ENCODE results near the gene KCNQ1. TPM values are rescaled to one million over a fixed set of nuclear protein-coding genes. Genes with fewer than 3 reads are reported as not detected.

Gene KCNQ1
- total RNA-seq, 3 donors from 2014 or later = 3.6 to 6.2 (median 5.1) TPM

- no peak for DNase-seq (ENCODE audit: low spot score in 2 of 2)
Observed at GRCh38 chr11:2549080-2549479, 104.3 kb downstream of the KCNQ1 start.

GRCh38 chr11:2549491-2549875, 104.7 kb downstream of the KCNQ1 start:
- Histone ChIP-seq H3K9me3 (no peaks in the 10 kb centered on the region), H3K4me1 (no peaks in the 10 kb centered on the region), H3K36me3 (no peaks in the 10 kb centered on the region), H3K4me3 (no peak overlapping the region), H3K27me3 (no peaks in the 10 kb centered on the region), H3K27ac (no peak overlapping the region)
- intact Hi-C loops (cut with DNase I; ENCODE audit: low total_unique reads) = no loop called here
- no peak for DNase-seq (ENCODE audit: low spot score in 2 of 2)
- no peak for TF ChIP-seq CTCF (IDR thresholded peaks at IDR 0.05)
- TF ChIP-seq POLR2AphosphoS5 (IDR thresholded peaks at IDR 0.05) = no peak
- TF ChIP-seq POLR2A (IDR thresholded peaks at IDR 0.05) = no peak

More at GRCh38 chr11:2549080-2549479, 104.3 kb downstream of the KCNQ1 start:
- Histone ChIP-seq H3K27me3 (no peaks in the 10 kb centered on the region), H3K9me3 (no peaks in the 10 kb centered on the region), H3K36me3 (no peaks in the 10 kb centered on the region), H3K4me1 (no peaks in the 10 kb centered on the region), H3K27ac (no peak overlapping the region), H3K4me3 (no peak overlapping the region)
- TF ChIP-seq CTCF (IDR thresholded peaks at IDR 0.05) (no peak), POLR2A (IDR thresholded peaks at IDR 0.05) (no peak), POLR2AphosphoS5 (IDR thresholded peaks at IDR 0.05) (no peak)
- intact Hi-C loops (cut with DNase I; ENCODE audit: low total_unique reads) = no loop called here

- H3K9me3 ChIP-seq = no peaks in the 10 kb centered on the region
- H3K36me3 ChIP-seq = no peaks in the 10 kb centered on the region
- no peak overlapping the region for H3K27ac ChIP-seq
- no peak for DNase-seq (ENCODE audit: low spot score in 2 of 2)
- intact Hi-C loops (cut with DNase I; ENCODE audit: low total_unique reads) = no loop called here
- H3K4me1 ChIP-seq = no peaks in the 10 kb centered on the region
- no peak overlapping the region for H3K4me3 ChIP-seq
- TF ChIP-seq CTCF (IDR thresholded peaks at IDR 0.05) = no peak
- no peak for TF ChIP-seq POLR2AphosphoS5 (IDR thresholded peaks at IDR 0.05)
- no peak for TF ChIP-seq POLR2A (IDR thresholded peaks at IDR 0.05)
- no peaks in the 10 kb centered on the region for H3K27me3 ChIP-seq
Observed at GRCh38 chr11:2549876-2550605, 105.2 kb downstream of the KCNQ1 start.

GRCh38 chr11:2550606-2550970, 105.8 kb downstream of the KCNQ1 start:
- Histone ChIP-seq H3K4me3 (no peak overlapping the region), H3K27ac (no peak overlapping the region), H3K27me3 (no peaks in the 10 kb centered on the region), H3K9me3 (no peaks in the 10 kb centered on the region), H3K36me3 (no peaks in the 10 kb centered on the region), H3K4me1 (no peaks in the 10 kb centered on the region)
- no peak for DNase-seq (ENCODE audit: low spot score in 2 of 2)
- TF ChIP-seq POLR2AphosphoS5 (IDR thresholded peaks at IDR 0.05) (no peak), CTCF (IDR thresholded peaks at IDR 0.05) (no peak), POLR2A (IDR thresholded peaks at IDR 0.05) (no peak)
- intact Hi-C loops (cut with DNase I; ENCODE audit: low total_unique reads) = no loop called here

GRCh38 chr11:2551131-2551530, 106.3 kb downstream of the KCNQ1 start:
- intact Hi-C loops (cut with DNase I; ENCODE audit: low total_unique reads) = no loop called here

More at GRCh38 chr11:2551131-2551530, 106.3 kb downstream of the KCNQ1 start:
- Histone ChIP-seq H3K9me3 (no peaks in the 10 kb centered on the region), H3K27me3 (no peaks in the 10 kb centered on the region), H3K4me3 (no peak overlapping the region), H3K36me3 (no peaks in the 10 kb centered on the region), H3K4me1 (no peaks in the 10 kb centered on the region), H3K27ac (no peak overlapping the region)
- no peak for TF ChIP-seq POLR2A (IDR thresholded peaks at IDR 0.05)
- no peak for TF ChIP-seq POLR2AphosphoS5 (IDR thresholded peaks at IDR 0.05)
- no peak for TF ChIP-seq CTCF (IDR thresholded peaks at IDR 0.05)
- DNase-seq (ENCODE audit: low spot score in 2 of 2) = no peak
